ENCODE measurements around the gene NUDT14. TPM values are rescaled to one million over a fixed set of nuclear protein-coding genes. Genes with fewer than 3 reads are reported as not detected.

NUDT14 gene
- total RNA-seq, 1 experiment from 2014 or later = 37.0 TPM

DNA sequence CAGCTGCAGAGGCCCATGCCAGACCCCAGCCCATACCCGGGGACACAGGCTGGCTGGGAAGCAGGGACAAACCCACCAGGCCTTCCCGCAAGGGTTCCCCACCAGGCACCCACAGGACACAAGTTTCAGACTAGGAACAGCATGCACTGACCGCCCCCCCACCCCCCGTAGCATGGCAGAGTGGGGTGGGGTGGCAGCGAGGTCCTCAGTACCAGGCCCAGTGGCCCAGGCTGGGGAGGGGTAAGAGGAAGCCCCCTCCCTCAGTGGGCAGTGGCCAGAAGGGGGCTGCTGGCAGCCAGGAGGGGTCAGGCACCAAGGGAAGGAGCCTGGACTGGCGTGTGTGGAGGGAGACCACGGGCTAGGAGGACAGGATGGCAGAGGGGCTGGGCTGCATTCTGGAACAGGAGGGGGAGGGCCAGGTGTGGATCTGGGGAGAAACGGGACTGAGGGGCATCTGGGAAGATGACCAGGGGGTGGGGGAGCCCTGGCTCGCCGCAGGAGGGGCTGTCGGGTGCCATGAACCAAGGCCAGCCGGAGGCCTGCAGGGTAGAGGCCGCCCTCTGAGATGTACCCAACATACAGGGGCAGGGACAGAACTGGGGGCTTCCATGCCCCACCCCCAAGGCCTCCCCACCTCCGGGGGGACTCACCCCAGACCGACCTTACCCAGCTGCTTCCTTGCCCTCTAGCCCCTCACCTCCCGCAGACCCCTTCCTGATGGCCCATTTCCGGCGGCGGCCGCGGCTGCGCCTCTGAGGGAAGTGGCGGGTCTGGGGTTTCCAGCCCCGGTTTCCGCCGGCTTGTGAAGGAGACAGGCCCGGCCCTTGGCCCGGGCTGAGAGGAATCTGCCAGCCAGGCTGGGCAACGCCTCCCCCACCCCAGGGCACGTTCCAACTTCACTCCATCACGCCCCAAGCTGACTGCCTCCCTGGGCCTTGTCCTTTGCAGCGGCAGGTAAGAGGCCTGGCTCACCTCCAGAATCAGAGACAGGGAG lies 6.9 kb downstream of the NUDT14 start:
- peaks cover 5% of the 10 kb centered on the region for H3F3A ChIP-seq (ENCODE audit: insufficient read depth, low read depth)
- H3K9me3 ChIP-seq (ENCODE audit: insufficient read depth, low read depth) = no peaks in the 10 kb centered on the region
- intact Hi-C loops (cut with micrococcal nuclease; ENCODE audit: unreplicated experiment) = no loop called here
- no peak for TF ChIP-seq EZH2 (IDR thresholded peaks at IDR 0.05; ENCODE audit: low read depth)
- TF ChIP-seq, protein P1, sequence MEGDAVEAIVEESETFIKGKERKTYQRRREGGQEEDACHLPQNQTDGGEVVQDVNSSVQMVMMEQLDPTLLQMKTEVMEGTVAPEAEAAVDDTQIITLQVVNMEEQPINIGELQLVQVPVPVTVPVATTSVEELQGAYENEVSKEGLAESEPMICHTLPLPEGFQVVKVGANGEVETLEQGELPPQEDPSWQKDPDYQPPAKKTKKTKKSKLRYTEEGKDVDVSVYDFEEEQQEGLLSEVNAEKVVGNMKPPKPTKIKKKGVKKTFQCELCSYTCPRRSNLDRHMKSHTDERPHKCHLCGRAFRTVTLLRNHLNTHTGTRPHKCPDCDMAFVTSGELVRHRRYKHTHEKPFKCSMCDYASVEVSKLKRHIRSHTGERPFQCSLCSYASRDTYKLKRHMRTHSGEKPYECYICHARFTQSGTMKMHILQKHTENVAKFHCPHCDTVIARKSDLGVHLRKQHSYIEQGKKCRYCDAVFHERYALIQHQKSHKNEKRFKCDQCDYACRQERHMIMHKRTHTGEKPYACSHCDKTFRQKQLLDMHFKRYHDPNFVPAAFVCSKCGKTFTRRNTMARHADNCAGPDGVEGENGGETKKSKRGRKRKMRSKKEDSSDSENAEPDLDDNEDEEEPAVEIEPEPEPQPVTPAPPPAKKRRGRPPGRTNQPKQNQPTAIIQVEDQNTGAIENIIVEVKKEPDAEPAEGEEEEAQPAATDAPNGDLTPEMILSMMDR (conservative IDR thresholded peaks at IDR 0.05) = no peak
- H3K27me3 ChIP-seq (ENCODE audit: insufficient read depth, low read depth) = no peaks in the 10 kb centered on the region
- no peaks in the 10 kb centered on the region for H3K9me2 ChIP-seq (ENCODE audit: insufficient read depth)
- CTCF ChIA-PET = no interaction called here
- H3K79me2 ChIP-seq (ENCODE audit: low read depth) = no peaks in the 10 kb centered on the region
- no peak overlapping the region for H3K27ac ChIP-seq
- no peak overlapping the region for H3K4me3 ChIP-seq
- no peak for DNase-seq
- no peaks in the 10 kb centered on the region for H3K36me3 ChIP-seq (ENCODE audit: low read depth)
- no peak overlapping the region for H3K4me2 ChIP-seq
- POLR2A ChIA-PET (ENCODE audit: unreplicated experiment) = no interaction called here
- BruUV-seq (replicated peaks) = no TSS peak
- H3K4me1 ChIP-seq (replicated peaks; ENCODE audit: insufficient read depth) = peaks cover 5% of the 10 kb centered on the region
- H2AFZ ChIP-seq = no peak overlapping the region
- peaks cover 17% of the 10 kb centered on the region for H4K20me1 ChIP-seq (ENCODE audit: insufficient read depth)

DNA sequence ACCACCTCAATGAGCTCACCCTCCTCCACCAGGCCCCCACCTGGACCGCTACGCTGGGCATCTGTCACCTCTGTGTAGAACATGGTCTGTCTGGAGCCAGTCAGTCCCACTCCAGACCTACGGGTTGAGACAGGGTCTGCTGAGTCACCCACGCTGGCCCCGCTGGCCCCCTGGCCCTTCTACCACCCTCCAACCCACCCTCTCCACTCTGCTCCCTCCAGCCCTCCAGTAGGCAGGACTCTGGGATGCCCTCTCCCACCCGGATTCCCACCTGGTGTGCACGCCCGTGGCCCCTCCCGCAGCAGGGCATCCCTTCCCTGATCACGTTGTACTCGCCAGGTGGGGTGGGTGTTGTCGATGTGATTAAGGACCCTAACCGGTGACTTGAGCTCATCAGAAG lies 8.0 kb downstream of the NUDT14 start:
- no peaks in the 10 kb centered on the region for H3K9me3 ChIP-seq (ENCODE audit: insufficient read depth, low read depth)
- no TSS peak for BruUV-seq (replicated peaks)
- H4K20me1 ChIP-seq (ENCODE audit: insufficient read depth) = peaks cover 17% of the 10 kb centered on the region
- peaks cover 5% of the 10 kb centered on the region for H3K4me1 ChIP-seq (replicated peaks; ENCODE audit: insufficient read depth)
- DNase-seq = no peak
- peaks cover 5% of the 10 kb centered on the region for H3F3A ChIP-seq (ENCODE audit: insufficient read depth, low read depth)
- no peak overlapping the region for H3K4me2 ChIP-seq
- H3K36me3 ChIP-seq (ENCODE audit: low read depth) = no peaks in the 10 kb centered on the region
- no peak overlapping the region for H3K4me3 ChIP-seq
- no peak overlapping the region for H3K27ac ChIP-seq
- no peak overlapping the region for H2AFZ ChIP-seq
- intact Hi-C loops (cut with micrococcal nuclease; ENCODE audit: unreplicated experiment) = no loop called here
- no peaks in the 10 kb centered on the region for H3K79me2 ChIP-seq (ENCODE audit: low read depth)
- H3K9me2 ChIP-seq (ENCODE audit: insufficient read depth) = no peaks in the 10 kb centered on the region
- no peaks in the 10 kb centered on the region for H3K27me3 ChIP-seq (ENCODE audit: insufficient read depth, low read depth)
- no peak for TF ChIP-seq EZH2 (IDR thresholded peaks at IDR 0.05; ENCODE audit: low read depth)
- TF ChIP-seq, protein P1 (conservative IDR thresholded peaks at IDR 0.05) = no peak
- ChIA-PET CTCF (no interaction called here), POLR2A (ENCODE audit: unreplicated experiment) (no interaction called here)

DNA sequence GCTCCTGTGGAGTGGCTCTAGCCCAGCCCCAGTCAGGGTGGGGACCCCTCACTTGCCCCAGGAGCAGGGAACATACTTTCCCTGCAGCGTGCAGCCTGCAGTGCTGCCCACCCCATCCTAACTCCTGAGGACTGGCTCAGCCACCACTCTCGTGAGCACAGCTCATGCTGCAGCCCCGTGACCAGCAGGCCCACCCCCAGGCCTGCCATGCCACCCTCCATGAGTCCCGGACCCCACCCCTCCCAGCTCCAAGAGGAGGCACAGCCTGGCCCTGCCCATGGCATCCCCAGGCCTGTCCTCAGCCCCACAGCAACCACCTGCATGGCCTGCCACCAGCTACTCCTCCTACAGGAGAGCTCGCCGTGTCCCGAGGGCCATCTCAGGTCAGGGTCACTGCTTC lies 8.6 kb downstream of the NUDT14 start:
- Histone ChIP-seq H4K20me1 (ENCODE audit: insufficient read depth) (peaks cover 13% of the 10 kb centered on the region), H3K36me3 (ENCODE audit: low read depth) (no peaks in the 10 kb centered on the region), H3K4me1 (replicated peaks; ENCODE audit: insufficient read depth) (peaks cover 5% of the 10 kb centered on the region), H3F3A (ENCODE audit: insufficient read depth, low read depth) (peaks cover 5% of the 10 kb centered on the region), H3K9me2 (ENCODE audit: insufficient read depth) (no peaks in the 10 kb centered on the region), H3K4me2 (no peak overlapping the region), H3K27ac (no peak overlapping the region), H3K4me3 (no peak overlapping the region), H3K79me2 (ENCODE audit: low read depth) (no peaks in the 10 kb centered on the region), H3K27me3 (ENCODE audit: insufficient read depth, low read depth) (no peaks in the 10 kb centered on the region), H2AFZ (no peak overlapping the region), H3K9me3 (ENCODE audit: insufficient read depth, low read depth) (no peaks in the 10 kb centered on the region)
- DNase-seq = no peak
- intact Hi-C loops (cut with micrococcal nuclease; ENCODE audit: unreplicated experiment) = no loop called here
- CTCF ChIA-PET = no interaction called here
- TF ChIP-seq EZH2 (IDR thresholded peaks at IDR 0.05; ENCODE audit: low read depth) = no peak
- TF ChIP-seq, protein P1 (conservative IDR thresholded peaks at IDR 0.05) = no peak
- POLR2A ChIA-PET (ENCODE audit: unreplicated experiment) = no interaction called here
- BruUV-seq (replicated peaks) = no TSS peak
